T-helper 1 cell treated with Interleukin-12 subunit alpha and Interleukin-12 subunit beta and Interleukin-4 antibody, amounts not matched to agents 30 ng/mL and 1 ng/mL, for 36 hours (primary cell): ENCODE results near the gene TTC17. TPM values are rescaled to one million over a fixed set of nuclear protein-coding genes. Genes with fewer than 3 reads are reported as not detected.
"Not testable (repeated sequence)": the region's sequence is repeated elsewhere in the genome, so short reads cannot be mapped to it uniquely, and the experiment has no call there.

ENCODE experiments used
- intact Hi-C: fragments of 100-400 bp; cut with micrococcal nuclease; formaldehyde crosslinking; loops from one replicate; pipeline ENCODE4 v1.15.1; 2024
- total RNA-seq: library from RNA; stranded (reverse); gene quantifications from 2 replicates; pipeline ENCODE4 v1.2.3, GENCODE V29; 2022

The TTC17 gene
- total RNA-seq, 1 donor from 2014 or later = 88.0 TPM

GRCh38 chr11:43378897-43379296, 20.2 kb downstream of the TTC17 start:
- intact Hi-C loops = no loop called here

GRCh38 chr11:43381802-43382201, 23.1 kb downstream of the TTC17 start:
- intact Hi-C loops = no loop called here

- intact Hi-C loops = no loop called here
Observed at GRCh38 chr11:43382614-43383013, 23.9 kb downstream of the TTC17 start.

- intact Hi-C loops = no loop called here
Observed at GRCh38 chr11:43384393-43384792, 25.7 kb downstream of the TTC17 start.

- intact Hi-C loops = loop anchor here (1.0 to 2.0 kb wide), 2 partner anchors 34 to 80 kb away; partner anchors contain the start of gene TTC17
Observed at GRCh38 chr11:43392713-43393112, 34.0 kb downstream of the TTC17 start.

GRCh38 chr11:43393765-43394355, 35.1 kb downstream of the TTC17 start:
- intact Hi-C loops = loop anchor here (2.0 kb wide), 1 partner anchor 35 kb away; the partner anchor contains the start of gene TTC17

- intact Hi-C loops = no loop called here
Observed at GRCh38 chr11:43396617-43397016, 37.9 kb downstream of the TTC17 start.

GRCh38 chr11:43397251-43397650, 38.5 kb downstream of the TTC17 start:
- intact Hi-C loops = no loop called here

- intact Hi-C loops = no loop called here
Observed at GRCh38 chr11:43399983-43400630, 41.4 kb downstream of the TTC17 start.

GRCh38 chr11:43401252-43401651, 42.5 kb downstream of the TTC17 start:
- intact Hi-C loops = no loop called here

GRCh38 chr11:43401811-43402210, 43.1 kb downstream of the TTC17 start:
- intact Hi-C loops = not testable (repeated sequence)

- intact Hi-C loops = no loop called here
Observed at GRCh38 chr11:43403357-43404231, 44.9 kb downstream of the TTC17 start.

GRCh38 chr11:43404406-43404805, 45.7 kb downstream of the TTC17 start:
- intact Hi-C loops = no loop called here

- intact Hi-C loops = no loop called here
Observed at GRCh38 chr11:43404836-43405479, 46.2 kb downstream of the TTC17 start.

- intact Hi-C loops = no loop called here
Observed at GRCh38 chr11:43408277-43408676, 49.6 kb downstream of the TTC17 start.

- intact Hi-C loops = loop anchor here (10.0 kb wide), 2 partner anchors 256 to 366 kb away; no protein-coding TSS in a partner anchor
Observed at GRCh38 chr11:43410394-43410793, 51.7 kb downstream of the TTC17 start.

- intact Hi-C loops = loop anchor here (1.0 to 10.0 kb wide), 4 partner anchors 23 to 647 kb away; no protein-coding TSS in a partner anchor
Observed at GRCh38 chr11:43418197-43418596, 59.5 kb downstream of the TTC17 start.

- intact Hi-C loops = loop anchor here (1.0 to 10.0 kb wide), 6 partner anchors 60 to 649 kb away; no protein-coding TSS in a partner anchor
Observed at GRCh38 chr11:43419460-43419859, 60.7 kb downstream of the TTC17 start.

- intact Hi-C loops = no loop called here
Observed at GRCh38 chr11:43427971-43428370, 69.3 kb downstream of the TTC17 start.

GRCh38 chr11:43430916-43431315, 72.2 kb downstream of the TTC17 start:
- intact Hi-C loops = not testable (repeated sequence)

- intact Hi-C loops = no loop called here
Observed at GRCh38 chr11:43434893-43435292, 76.2 kb downstream of the TTC17 start.
